Measurements from ENCODE around the gene TTC5. TPM values are rescaled to one million over a fixed set of nuclear protein-coding genes. Genes with fewer than 3 reads are reported as not detected.

The TTC5 gene
- total and polyA plus RNA-seq, 2 experiments from 2014 or later = 13.9 to 25.9 TPM

DNA sequence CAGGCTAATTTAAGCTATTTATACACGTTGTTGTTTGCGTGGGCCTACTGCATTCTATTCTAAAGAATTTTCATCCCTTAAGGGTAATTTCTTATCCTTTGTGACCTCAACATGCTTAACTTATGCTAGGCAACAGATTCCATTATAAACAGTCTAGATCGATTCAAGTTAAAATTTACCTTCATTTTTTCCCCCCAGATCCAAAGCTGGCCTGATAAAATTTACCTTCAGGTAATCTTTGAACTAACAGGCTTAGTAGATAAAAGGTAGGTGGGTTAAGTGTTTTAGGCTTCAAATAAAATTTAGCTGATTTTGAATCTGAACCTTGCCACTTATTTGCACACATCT is 27.7 kb upstream of the TTC5 start:
- no peak for DNase-seq (ENCODE audit: low read depth in 1 of 2, low spot score in 1 of 2)
- peaks cover 8% of the 10 kb centered on the region for H3K4me1 ChIP-seq (ENCODE audit: low read depth)
- TF ChIP-seq, protein P1, sequence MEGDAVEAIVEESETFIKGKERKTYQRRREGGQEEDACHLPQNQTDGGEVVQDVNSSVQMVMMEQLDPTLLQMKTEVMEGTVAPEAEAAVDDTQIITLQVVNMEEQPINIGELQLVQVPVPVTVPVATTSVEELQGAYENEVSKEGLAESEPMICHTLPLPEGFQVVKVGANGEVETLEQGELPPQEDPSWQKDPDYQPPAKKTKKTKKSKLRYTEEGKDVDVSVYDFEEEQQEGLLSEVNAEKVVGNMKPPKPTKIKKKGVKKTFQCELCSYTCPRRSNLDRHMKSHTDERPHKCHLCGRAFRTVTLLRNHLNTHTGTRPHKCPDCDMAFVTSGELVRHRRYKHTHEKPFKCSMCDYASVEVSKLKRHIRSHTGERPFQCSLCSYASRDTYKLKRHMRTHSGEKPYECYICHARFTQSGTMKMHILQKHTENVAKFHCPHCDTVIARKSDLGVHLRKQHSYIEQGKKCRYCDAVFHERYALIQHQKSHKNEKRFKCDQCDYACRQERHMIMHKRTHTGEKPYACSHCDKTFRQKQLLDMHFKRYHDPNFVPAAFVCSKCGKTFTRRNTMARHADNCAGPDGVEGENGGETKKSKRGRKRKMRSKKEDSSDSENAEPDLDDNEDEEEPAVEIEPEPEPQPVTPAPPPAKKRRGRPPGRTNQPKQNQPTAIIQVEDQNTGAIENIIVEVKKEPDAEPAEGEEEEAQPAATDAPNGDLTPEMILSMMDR (IDR thresholded peaks at IDR 0.05; ENCODE audit: low read depth, low read length) = no peak
- H3K27ac ChIP-seq = peak overlapping the region; percentile 98
- H3K9me3 ChIP-seq (ENCODE audit: low read depth) = no peaks in the 10 kb centered on the region
- no peaks in the 10 kb centered on the region for H3K36me3 ChIP-seq
- H3K27me3 ChIP-seq = no peaks in the 10 kb centered on the region
- peak overlapping the region; percentile 84 for H3K4me3 ChIP-seq

- Histone ChIP-seq H3K9me3 (ENCODE audit: low read depth) (no peaks in the 10 kb centered on the region), H3K4me1 (ENCODE audit: low read depth) (peaks cover 8% of the 10 kb centered on the region), H3K36me3 (no peaks in the 10 kb centered on the region), H3K4me3 (peak within 1 kb of the TSS; percentile 84), H3K27ac (peak within 1 kb of the TSS; percentile 98), H3K27me3 (no peaks in the 10 kb centered on the region)
- TF ChIP-seq, protein P1 (IDR thresholded peaks at IDR 0.05; ENCODE audit: low read depth, low read length) = no peak
- peak; percentile 92 to 93 for DNase-seq (ENCODE audit: low read depth in 1 of 2, low spot score in 1 of 2)
Measured at GRCh38 chr14:20332788-20333493, 27.2 kb upstream of the TTC5 start, which contains the start of gene CCNB1IP1. Gene CCNB1IP1, minus strand, starts transcription at chr14:20333279. Its CDS starts 16,756 bp downstream, at chr14:20316523.

GRCh38 chr14:20332431-20332787 is 26.7 kb upstream of the TTC5 start:
- TF ChIP-seq, protein P1 (IDR thresholded peaks at IDR 0.05; ENCODE audit: low read depth, low read length) = no peak
- peak; percentile 26 to 62 for DNase-seq (ENCODE audit: low read depth in 1 of 2, low spot score in 1 of 2)
- Histone ChIP-seq H3K36me3 (no peaks in the 10 kb centered on the region), H3K27me3 (no peaks in the 10 kb centered on the region), H3K4me3 (peak overlapping the region; percentile 84), H3K27ac (peak overlapping the region; percentile 98), H3K9me3 (ENCODE audit: low read depth) (no peaks in the 10 kb centered on the region), H3K4me1 (ENCODE audit: low read depth) (peaks cover 8% of the 10 kb centered on the region)

DNA sequence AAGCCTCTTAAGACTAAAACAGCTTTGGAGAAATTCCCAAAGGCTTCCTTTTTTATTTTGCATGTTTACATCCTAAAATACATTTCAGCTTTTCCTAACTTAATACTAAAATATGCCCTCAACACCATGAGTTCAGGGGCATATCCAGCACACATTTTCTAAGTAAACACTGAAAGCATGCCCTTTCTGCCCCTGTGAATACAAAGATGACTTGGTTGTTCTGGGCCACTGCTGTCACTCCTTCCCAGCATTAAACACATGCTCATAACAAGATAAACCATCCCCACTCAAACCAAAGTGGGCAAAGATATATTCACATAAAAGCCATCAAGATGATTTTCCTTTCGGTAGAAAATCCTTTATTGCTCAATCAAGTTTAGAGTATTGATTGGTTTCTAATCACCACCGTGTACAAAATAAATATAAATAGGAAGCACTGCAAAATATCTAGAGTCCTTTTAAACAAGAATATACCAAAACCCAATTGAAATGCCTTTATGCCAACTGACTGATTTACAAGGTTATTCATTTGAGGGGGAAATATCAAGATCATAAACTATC is 25.4 kb upstream of the TTC5 start:
- no peaks in the 10 kb centered on the region for H3K27me3 ChIP-seq
- peak overlapping the region; percentile 84 for H3K4me3 ChIP-seq
- peaks cover 8% of the 10 kb centered on the region for H3K4me1 ChIP-seq (ENCODE audit: low read depth)
- TF ChIP-seq, protein P1 (IDR thresholded peaks at IDR 0.05; ENCODE audit: low read depth, low read length) = no peak
- DNase-seq (ENCODE audit: low read depth in 1 of 2, low spot score in 1 of 2) = no peak
- peaks cover 9% of the 10 kb centered on the region for H3K36me3 ChIP-seq
- no peaks in the 10 kb centered on the region for H3K9me3 ChIP-seq (ENCODE audit: low read depth)
- peak overlapping the region; percentile 41 for H3K27ac ChIP-seq

- H3K27me3 ChIP-seq = no peaks in the 10 kb centered on the region
- peak overlapping the region; percentile 65 for H3K27ac ChIP-seq
- H3K36me3 ChIP-seq = peaks cover 23% of the 10 kb centered on the region
- H3K9me3 ChIP-seq (ENCODE audit: low read depth) = no peaks in the 10 kb centered on the region
- TF ChIP-seq, protein P1 (IDR thresholded peaks at IDR 0.05; ENCODE audit: low read depth, low read length) = no peak
- H3K4me1 ChIP-seq (ENCODE audit: low read depth) = peaks cover 8% of the 10 kb centered on the region
- H3K4me3 ChIP-seq = no peak overlapping the region
- DNase-seq (ENCODE audit: low read depth in 1 of 2, low spot score in 1 of 2) = no peak
Measured at GRCh38 chr14:20329355-20329754, 23.6 kb upstream of the TTC5 start.

Data from cardiac muscle cell (in vitro differentiated cells and primary cell).